GM12873 (cell line): Measurements from ENCODE around the gene ABLIM1.
A peak's percentile ranks its signal among the peaks of the same experiment; 100 is the strongest.

Experiments
- CTCF ChIP-seq: IDR thresholded peaks from 2 replicates; pipeline ENCODE4 v1.5.1; 2012; ENCODE audit warnings: low read depth, mild to moderate bottlenecking, moderate library complexity, low read length, control low read depth; ENCODE audit not compliant: insufficient read depth; ENCODE audit errors: missing control alignments

The ABLIM1 gene

DNA sequence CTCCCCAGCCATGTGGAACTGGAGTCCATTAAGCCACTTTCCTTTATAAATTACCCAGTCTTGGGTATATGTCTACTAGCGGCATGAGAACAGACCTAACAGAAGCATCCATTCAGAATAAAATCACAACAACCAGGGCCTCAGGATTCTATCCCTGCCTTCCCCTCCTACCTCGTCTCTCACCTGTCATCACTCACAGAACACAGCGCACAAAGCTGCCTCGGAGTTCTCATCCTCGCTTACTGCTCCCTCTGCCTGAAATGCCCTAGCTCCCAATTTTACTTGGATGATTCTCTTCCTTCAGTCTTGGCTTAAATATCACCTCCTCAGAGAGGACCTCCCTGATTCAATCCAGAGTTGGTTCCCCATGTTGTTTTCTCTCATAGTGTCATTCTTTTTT, 183.1 kb downstream of the ABLIM1 start:
- TF ChIP-seq CTCF = no peak

DNA sequence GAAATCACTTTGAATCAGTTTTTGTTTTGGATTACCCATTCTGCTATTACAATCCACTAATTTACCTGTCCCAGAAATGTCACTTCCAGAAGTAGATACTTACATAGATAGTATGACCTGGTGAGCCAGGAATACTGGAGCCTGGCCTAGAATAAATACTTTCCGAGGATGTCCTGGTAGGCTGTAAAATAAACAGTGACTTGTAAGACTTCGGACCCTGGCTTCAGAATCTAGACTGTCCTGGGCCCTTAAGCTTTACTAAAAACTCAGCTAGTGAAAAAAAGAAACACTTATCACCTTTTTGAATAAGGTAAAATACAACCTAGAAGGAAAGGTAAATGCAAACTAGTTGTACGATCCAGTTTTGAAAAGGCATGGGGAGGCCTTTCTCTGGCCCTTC, 184.3 kb downstream of the ABLIM1 start:
- no peak for TF ChIP-seq CTCF

- no peak for TF ChIP-seq CTCF
These were observed 185.2 kb downstream of the ABLIM1 start for GRCh38 chr10:114472877-114473253.

DNA sequence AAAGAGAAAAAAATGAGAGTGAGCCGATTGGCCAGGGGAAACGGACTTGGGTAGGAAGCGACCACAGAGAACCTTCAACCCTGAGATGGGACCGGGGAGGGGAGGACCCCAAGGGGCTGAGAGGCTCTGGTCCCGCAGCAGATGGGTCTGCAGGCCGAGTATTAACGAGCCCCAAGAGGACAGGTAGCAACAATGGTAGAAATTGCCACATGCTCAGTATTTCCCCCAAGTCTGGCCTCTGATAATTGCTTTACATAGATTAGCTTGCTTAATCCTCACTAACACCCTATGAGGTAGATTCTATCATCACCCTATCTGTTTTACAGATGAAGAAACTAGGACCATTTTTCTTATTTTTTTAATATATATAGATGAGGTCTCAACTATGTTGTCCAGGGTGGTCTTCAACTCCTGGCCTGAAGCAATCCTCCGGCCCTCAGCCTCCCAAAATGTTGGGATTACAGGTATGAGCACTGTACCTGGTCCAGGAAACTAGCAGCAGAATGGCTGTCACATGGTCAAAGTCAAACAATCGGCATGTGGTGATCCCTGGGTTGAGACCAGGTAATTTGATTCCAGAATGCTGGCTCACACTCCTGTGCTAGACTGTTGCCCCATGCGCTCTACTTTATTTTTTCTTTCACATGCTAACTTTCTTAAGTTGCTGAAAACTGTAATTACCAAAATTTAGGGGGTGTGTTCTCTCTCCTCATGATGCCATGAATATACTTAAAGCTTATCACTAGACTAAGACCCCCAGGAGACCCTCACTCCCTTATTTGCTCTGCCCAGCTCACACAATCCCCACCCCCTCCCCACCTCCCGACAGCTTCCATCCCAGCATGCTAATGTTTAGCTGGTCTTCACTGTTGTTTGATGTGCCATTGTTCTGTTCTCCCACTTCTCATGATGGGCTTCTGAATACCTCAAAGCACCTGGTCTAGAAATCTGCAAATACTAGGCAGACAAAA, 185.9 kb downstream of the ABLIM1 start:
- TF ChIP-seq CTCF = no peak

- peak; percentile 80 for TF ChIP-seq CTCF
These were observed 186.8 kb downstream of the ABLIM1 start for GRCh38 chr10:114470956-114471905.

DNA sequence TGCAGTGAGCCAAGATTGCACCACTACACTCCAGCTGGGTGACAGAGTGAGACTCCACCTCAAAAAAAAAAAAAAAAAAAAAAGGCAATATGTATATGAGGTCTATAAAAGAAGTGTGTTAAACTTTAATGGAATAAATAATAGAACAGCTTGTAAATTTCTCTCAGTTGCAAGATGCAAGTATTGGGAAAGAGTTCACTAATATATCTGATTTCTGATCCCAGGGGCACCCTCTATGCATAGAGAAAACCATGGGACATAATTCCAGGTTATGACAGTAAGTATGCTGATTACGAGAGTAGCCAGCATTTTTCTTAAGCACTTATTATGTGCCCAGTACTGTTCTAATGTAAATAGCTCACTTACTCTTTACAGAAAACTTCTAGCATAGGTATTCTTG, 187.7 kb downstream of the ABLIM1 start:
- no peak for TF ChIP-seq CTCF

DNA sequence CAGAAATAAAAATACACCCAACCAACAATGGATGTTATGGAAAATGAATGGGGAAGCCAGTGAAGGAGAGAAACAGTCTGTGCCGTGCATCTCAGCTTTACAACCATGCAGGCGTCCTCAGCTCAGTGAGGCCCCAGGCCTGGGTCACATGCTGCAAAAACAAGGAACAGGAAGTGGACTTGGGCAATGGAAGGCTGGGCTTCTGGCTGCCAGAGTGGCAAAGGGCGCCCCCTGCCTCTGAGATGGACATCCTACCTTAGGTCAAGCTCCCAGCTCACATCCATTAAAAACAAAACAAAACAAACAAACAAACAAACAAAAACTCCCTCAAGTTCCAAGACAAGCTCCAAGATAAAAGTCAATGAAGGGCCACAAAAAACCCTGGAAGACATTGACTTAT, 199.1 kb downstream of the ABLIM1 start:
- TF ChIP-seq CTCF = peak; percentile 59
